H1 (cell line): ENCODE results near the gene CNOT3. TPM values are rescaled to one million over a fixed set of nuclear protein-coding genes. Genes with fewer than 3 reads are reported as not detected.
A peak's percentile ranks its signal among the peaks of the same experiment; 100 is the strongest.

ENCODE experiments used
- CHD2 ChIP-seq: IDR thresholded peaks from 2 replicates; pipeline ENCODE4 v1.6.1; 2012; ENCODE audit warnings: low read length, improper control_type of control experiment
- E2F6 ChIP-seq: IDR thresholded peaks from 2 replicates; pipeline ENCODE4 v1.6.1; 2012; ENCODE audit warnings: inconsistent platforms
- PHF8 ChIP-seq: fragments of 200-600 bp; sonication (generic); conservative IDR thresholded peaks from 2 replicates; pipeline ENCODE4 v1.7.1; 2012; ENCODE audit warnings: low read depth, mild to moderate bottlenecking, inconsistent platforms, low read length, moderate library complexity
- RBBP5 ChIP-seq: IDR thresholded peaks from 2 replicates; pipeline ENCODE4 v1.7.1; 2012; ENCODE audit warnings: low read depth, mild to moderate bottlenecking, inconsistent platforms, low read length, moderate library complexity, borderline replicate concordance
- RNF2 ChIP-seq: fragments of 200-900, 300-1000 bp; sonication (generic); IDR thresholded peaks from 2 replicates; pipeline ENCODE4 v1.7.1; 2016; ENCODE audit warnings: borderline replicate concordance, low read depth, mild to moderate bottlenecking, antibody characterized with exemption, low read length; ENCODE audit not compliant: poor library complexity, severe bottlenecking; ENCODE audit errors: missing control alignments
- SP2 ChIP-seq: IDR thresholded peaks from 2 replicates; pipeline ENCODE4 v1.6.1; 2012; ENCODE audit warnings: mild to moderate bottlenecking, low read length, inconsistent platforms
- TAF1 ChIP-seq: IDR thresholded peaks from 2 replicates; pipeline ENCODE4 v1.6.1; 2011; ENCODE audit warnings: mild to moderate bottlenecking, low read depth, low read length
- TCF12 ChIP-seq: IDR thresholded peaks from 2 replicates; pipeline ENCODE4 v1.6.1; 2011; ENCODE audit warnings: low read depth, mild to moderate bottlenecking, low read length
- polyA plus RNA-seq, 7 experiments: library from polyadenylated mRNA; depleted of rRNA in 3 of 7; stranded (reverse) in 5 of 7; unstranded in 2 of 7; fragments of >200 nt in 5 of 7; fragments of 200-250 nt in 2 of 7; gene quantifications; 1 replicate in 5 of 7; 2 replicates in 1 of 7; 4 replicates in 1 of 7; pipeline versions ENCODE4 v1.2.1 to v1.2.3, GENCODE V29; 2011 to 2013; ENCODE audit warnings: missing spikeins in 2 of 7, mixed read lengths in 2 of 7
- total RNA-seq: library from RNA; stranded (reverse); fragmentation: NEBNext Ultra II Directional; extraction: Animal tissue kit (Norgen Biotek cat#: 25700); gene quantifications from 2 replicates; pipeline ENCODE4 v1.2.1, GENCODE V29; 2021
- TF ChIP-seq, protein P1 (sequence below): fragments of 300-600 bp; sonication (generic); IDR thresholded peaks from 2 replicates; pipeline ENCODE4 v1.7.1; 2012; ENCODE audit warnings: low read length, moderate library complexity, mild to moderate bottlenecking, inconsistent platforms; ENCODE audit not compliant: insufficient replicate concordance

Gene CNOT3
- total and polyA plus RNA-seq, 2 of the 8 experiments (the other 6 are each of a cell fraction or from before 2014, with no cell fraction given), result 21.2 to 86.4 TPM

- TF ChIP-seq E2F6 (no peak), TCF12 (no peak), RBBP5 (no peak), CHD2 (no peak), SP2 (no peak), TAF1 (peak; percentile 90), PHF8 (peak; percentile 95), RNF2 (no peak)
- TF ChIP-seq, protein P1, sequence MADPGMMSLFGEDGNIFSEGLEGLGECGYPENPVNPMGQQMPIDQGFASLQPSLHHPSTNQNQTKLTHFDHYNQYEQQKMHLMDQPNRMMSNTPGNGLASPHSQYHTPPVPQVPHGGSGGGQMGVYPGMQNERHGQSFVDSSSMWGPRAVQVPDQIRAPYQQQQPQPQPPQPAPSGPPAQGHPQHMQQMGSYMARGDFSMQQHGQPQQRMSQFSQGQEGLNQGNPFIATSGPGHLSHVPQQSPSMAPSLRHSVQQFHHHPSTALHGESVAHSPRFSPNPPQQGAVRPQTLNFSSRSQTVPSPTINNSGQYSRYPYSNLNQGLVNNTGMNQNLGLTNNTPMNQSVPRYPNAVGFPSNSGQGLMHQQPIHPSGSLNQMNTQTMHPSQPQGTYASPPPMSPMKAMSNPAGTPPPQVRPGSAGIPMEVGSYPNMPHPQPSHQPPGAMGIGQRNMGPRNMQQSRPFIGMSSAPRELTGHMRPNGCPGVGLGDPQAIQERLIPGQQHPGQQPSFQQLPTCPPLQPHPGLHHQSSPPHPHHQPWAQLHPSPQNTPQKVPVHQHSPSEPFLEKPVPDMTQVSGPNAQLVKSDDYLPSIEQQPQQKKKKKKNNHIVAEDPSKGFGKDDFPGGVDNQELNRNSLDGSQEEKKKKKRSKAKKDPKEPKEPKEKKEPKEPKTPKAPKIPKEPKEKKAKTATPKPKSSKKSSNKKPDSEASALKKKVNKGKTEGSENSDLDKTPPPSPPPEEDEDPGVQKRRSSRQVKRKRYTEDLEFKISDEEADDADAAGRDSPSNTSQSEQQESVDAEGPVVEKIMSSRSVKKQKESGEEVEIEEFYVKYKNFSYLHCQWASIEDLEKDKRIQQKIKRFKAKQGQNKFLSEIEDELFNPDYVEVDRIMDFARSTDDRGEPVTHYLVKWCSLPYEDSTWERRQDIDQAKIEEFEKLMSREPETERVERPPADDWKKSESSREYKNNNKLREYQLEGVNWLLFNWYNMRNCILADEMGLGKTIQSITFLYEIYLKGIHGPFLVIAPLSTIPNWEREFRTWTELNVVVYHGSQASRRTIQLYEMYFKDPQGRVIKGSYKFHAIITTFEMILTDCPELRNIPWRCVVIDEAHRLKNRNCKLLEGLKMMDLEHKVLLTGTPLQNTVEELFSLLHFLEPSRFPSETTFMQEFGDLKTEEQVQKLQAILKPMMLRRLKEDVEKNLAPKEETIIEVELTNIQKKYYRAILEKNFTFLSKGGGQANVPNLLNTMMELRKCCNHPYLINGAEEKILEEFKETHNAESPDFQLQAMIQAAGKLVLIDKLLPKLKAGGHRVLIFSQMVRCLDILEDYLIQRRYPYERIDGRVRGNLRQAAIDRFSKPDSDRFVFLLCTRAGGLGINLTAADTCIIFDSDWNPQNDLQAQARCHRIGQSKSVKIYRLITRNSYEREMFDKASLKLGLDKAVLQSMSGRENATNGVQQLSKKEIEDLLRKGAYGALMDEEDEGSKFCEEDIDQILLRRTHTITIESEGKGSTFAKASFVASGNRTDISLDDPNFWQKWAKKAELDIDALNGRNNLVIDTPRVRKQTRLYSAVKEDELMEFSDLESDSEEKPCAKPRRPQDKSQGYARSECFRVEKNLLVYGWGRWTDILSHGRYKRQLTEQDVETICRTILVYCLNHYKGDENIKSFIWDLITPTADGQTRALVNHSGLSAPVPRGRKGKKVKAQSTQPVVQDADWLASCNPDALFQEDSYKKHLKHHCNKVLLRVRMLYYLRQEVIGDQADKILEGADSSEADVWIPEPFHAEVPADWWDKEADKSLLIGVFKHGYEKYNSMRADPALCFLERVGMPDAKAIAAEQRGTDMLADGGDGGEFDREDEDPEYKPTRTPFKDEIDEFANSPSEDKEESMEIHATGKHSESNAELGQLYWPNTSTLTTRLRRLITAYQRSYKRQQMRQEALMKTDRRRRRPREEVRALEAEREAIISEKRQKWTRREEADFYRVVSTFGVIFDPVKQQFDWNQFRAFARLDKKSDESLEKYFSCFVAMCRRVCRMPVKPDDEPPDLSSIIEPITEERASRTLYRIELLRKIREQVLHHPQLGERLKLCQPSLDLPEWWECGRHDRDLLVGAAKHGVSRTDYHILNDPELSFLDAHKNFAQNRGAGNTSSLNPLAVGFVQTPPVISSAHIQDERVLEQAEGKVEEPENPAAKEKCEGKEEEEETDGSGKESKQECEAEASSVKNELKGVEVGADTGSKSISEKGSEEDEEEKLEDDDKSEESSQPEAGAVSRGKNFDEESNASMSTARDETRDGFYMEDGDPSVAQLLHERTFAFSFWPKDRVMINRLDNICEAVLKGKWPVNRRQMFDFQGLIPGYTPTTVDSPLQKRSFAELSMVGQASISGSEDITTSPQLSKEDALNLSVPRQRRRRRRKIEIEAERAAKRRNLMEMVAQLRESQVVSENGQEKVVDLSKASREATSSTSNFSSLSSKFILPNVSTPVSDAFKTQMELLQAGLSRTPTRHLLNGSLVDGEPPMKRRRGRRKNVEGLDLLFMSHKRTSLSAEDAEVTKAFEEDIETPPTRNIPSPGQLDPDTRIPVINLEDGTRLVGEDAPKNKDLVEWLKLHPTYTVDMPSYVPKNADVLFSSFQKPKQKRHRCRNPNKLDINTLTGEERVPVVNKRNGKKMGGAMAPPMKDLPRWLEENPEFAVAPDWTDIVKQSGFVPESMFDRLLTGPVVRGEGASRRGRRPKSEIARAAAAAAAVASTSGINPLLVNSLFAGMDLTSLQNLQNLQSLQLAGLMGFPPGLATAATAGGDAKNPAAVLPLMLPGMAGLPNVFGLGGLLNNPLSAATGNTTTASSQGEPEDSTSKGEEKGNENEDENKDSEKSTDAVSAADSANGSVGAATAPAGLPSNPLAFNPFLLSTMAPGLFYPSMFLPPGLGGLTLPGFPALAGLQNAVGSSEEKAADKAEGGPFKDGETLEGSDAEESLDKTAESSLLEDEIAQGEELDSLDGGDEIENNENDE, result no peak
Measured at GRCh38 chr19:54137699-54138488, at the start of gene CNOT3 (continued).
